Measurements from ENCODE around the gene MTREX.

DNA sequence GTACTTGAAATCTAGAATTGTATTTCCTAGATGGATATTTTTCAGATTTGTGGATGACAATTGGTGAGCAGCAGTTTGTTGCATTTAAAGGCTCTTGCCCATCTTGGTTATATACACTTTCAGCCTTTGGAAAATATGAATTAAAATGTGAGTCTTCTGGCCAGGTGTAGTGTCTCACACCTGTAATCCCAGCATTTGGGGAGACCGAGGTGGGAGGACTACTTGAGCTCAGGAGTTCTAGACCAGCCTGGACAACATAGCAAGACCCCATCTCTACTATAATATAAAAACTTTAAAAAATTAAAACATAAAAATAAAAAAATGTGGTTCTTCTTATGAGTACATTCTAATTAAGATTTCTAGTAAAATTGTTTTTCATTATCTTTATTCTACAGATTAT, 102.0 kb downstream of the MTREX start:
- TF ChIP-seq, protein P1, sequence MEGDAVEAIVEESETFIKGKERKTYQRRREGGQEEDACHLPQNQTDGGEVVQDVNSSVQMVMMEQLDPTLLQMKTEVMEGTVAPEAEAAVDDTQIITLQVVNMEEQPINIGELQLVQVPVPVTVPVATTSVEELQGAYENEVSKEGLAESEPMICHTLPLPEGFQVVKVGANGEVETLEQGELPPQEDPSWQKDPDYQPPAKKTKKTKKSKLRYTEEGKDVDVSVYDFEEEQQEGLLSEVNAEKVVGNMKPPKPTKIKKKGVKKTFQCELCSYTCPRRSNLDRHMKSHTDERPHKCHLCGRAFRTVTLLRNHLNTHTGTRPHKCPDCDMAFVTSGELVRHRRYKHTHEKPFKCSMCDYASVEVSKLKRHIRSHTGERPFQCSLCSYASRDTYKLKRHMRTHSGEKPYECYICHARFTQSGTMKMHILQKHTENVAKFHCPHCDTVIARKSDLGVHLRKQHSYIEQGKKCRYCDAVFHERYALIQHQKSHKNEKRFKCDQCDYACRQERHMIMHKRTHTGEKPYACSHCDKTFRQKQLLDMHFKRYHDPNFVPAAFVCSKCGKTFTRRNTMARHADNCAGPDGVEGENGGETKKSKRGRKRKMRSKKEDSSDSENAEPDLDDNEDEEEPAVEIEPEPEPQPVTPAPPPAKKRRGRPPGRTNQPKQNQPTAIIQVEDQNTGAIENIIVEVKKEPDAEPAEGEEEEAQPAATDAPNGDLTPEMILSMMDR (optimal IDR thresholded peaks at IDR 0.05 in 1 of 3, IDR thresholded peaks at IDR 0.05 in 1 of 3, conservative IDR thresholded peaks at IDR 0.05 in 1 of 3; ENCODE audit: extremely low read depth in 1 of 3, insufficient read depth in 2 of 3, low read length in 3 of 3): no peak
- TF ChIP-seq EZH2 (IDR thresholded peaks at IDR 0.05; ENCODE audit: low read length): no peak

All from keratinocyte (primary cell).